ENCODE results near the gene GSG1L.

- TF ChIP-seq HDAC6 (IDR thresholded peaks at IDR 0.05; ENCODE audit: low read depth, low read length) (no peak), ZBTB46 (CRISPR knock-in tag; IDR thresholded peaks at IDR 0.05; ENCODE audit: borderline replicate concordance) (no peak), BHLHE40 (IDR thresholded peaks at IDR 0.05; ENCODE audit: low read length) (no peak), CTCF (CRISPR knock-in tag; IDR thresholded peaks at IDR 0.05) (no peak), ZNF574 (CRISPR knock-in tag; IDR thresholded peaks at IDR 0.05) (no peak)
These were observed 128.4 kb downstream of the GSG1L start for GRCh38 chr16:27935076-27935475.

Measured in HepG2 (cell line).